GM12801 (cell line): ENCODE data around the gene RPS6KA6.

Source experiments
- CTCF ChIP-seq: IDR thresholded peaks from one replicate; pipeline ENCODE4 v1.5.1; 2011; ENCODE audit warnings: control low read depth; ENCODE audit not compliant: insufficient read length; ENCODE audit errors: extremely low read depth

The RPS6KA6 gene

GRCh38 chrX:84187533-84188319 lies at the start of gene RPS6KA6:
Gene RPS6KA6, minus strand, starts transcription at chrX:84188199. Its CDS starts 300 bp downstream, at chrX:84187899.
- TF ChIP-seq CTCF: no peak

GRCh38 chrX:84224741-84225140 lies 36.7 kb upstream of the RPS6KA6 start:
- no peak for TF ChIP-seq CTCF

GRCh38 chrX:84223261-84223660 lies 35.3 kb upstream of the RPS6KA6 start:
- TF ChIP-seq CTCF: no peak

- no peak for TF ChIP-seq CTCF
Observed at GRCh38 chrX:84221181-84221580, 33.2 kb upstream of the RPS6KA6 start.

DNA sequence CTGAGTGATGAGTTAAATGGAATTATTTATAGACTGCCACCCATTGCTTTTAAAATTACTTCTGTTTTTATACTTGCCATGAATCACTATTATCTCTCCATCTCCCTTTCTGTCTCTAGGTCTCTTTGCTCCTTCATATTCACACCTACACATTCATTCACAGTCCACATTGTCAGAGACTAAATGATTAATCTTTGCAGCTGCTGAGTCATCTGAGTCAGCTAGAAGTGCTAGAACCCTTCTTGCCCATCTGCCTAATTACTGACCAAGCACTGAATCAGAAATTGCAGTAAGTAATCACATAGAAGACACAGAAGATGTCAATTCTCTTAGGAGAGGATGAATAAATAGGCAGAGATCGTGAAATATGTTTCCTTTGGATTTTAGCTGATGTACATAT lies 31.6 kb upstream of the RPS6KA6 start:
- no peak for TF ChIP-seq CTCF

GRCh38 chrX:84218726-84219125 lies 30.7 kb upstream of the RPS6KA6 start:
- TF ChIP-seq CTCF: no peak

GRCh38 chrX:84216881-84217280 lies 28.9 kb upstream of the RPS6KA6 start:
- TF ChIP-seq CTCF: no peak
